Activated CD4-positive, alpha-beta T cell treated with anti-CD3 and anti-CD28 coated beads, Interleukin-2, amount 10 ng/mL, durations not matched to agents 24 days and 14 days (primary cell): ENCODE data around the gene CD93. TPM values are rescaled to one million over a fixed set of nuclear protein-coding genes. Genes with fewer than 3 reads are reported as not detected.

Experiments
- DNase-seq: peaks from one replicate; pipeline ENCODE4 v3.0.0; 2022
- H3K27ac Mint-ChIP-seq: one replicate; pipeline ENCODE4 v1.8.0; 2022; ENCODE audit warnings: mild to moderate bottlenecking, mixed read lengths
- H3K27me3 Mint-ChIP-seq: one replicate; pipeline ENCODE4 v1.8.0; 2022; ENCODE audit warnings: mixed read lengths
- H3K36me3 Mint-ChIP-seq: one replicate; pipeline ENCODE4 v1.8.0; 2022; ENCODE audit warnings: low read depth, mild to moderate bottlenecking, mixed read lengths
- H3K4me1 Mint-ChIP-seq: one replicate; pipeline ENCODE4 v1.8.0; 2021; ENCODE audit warnings: mixed read lengths
- H3K4me3 Mint-ChIP-seq: one replicate; pipeline ENCODE4 v1.8.0; 2022; ENCODE audit warnings: mild to moderate bottlenecking, moderate library complexity, mixed read lengths
- H3K9me3 Mint-ChIP-seq: one replicate; pipeline ENCODE4 v1.8.0; 2021; ENCODE audit warnings: mixed read lengths
- intact Hi-C: fragments of 100-400 bp; cut with micrococcal nuclease; formaldehyde crosslinking; loops from one replicate; pipeline ENCODE4 v1.15.1; 2023
- total RNA-seq: library from RNA; stranded (reverse); gene quantifications from 2 replicates; pipeline ENCODE4 v1.2.3, GENCODE V29; 2022

Gene CD93
- total RNA-seq, 1 donor from 2014 or later: 1.5 TPM

- no peak overlapping the region for H3K27ac Mint-ChIP-seq
- H3K27me3 Mint-ChIP-seq: peaks cover 16% of the 10 kb centered on the region
- no peak overlapping the region for H3K4me3 Mint-ChIP-seq
- H3K36me3 Mint-ChIP-seq: no peaks in the 10 kb centered on the region
- no peak for DNase-seq
- H3K4me1 Mint-ChIP-seq: peaks cover 3% of the 10 kb centered on the region
- intact Hi-C loops: no loop called here
- no peaks in the 10 kb centered on the region for H3K9me3 Mint-ChIP-seq
Observed at GRCh38 chr20:23077277-23077676, 8.8 kb downstream of the CD93 start.

GRCh38 chr20:23074052-23074451 lies 12.1 kb downstream of the CD93 start:
- intact Hi-C loops: no loop called here

GRCh38 chr20:23072892-23073586 lies 13.1 kb downstream of the CD93 start:
- Mint-ChIP-seq H3K27ac (no peak overlapping the region), H3K36me3 (no peaks in the 10 kb centered on the region), H3K4me3 (no peak overlapping the region), H3K4me1 (no peaks in the 10 kb centered on the region), H3K27me3 (peaks cover 8% of the 10 kb centered on the region), H3K9me3 (no peaks in the 10 kb centered on the region)
- DNase-seq: no peak
- intact Hi-C loops: no loop called here

More at GRCh38 chr20:23074052-23074451, 12.1 kb downstream of the CD93 start:
- Mint-ChIP-seq H3K36me3 (no peaks in the 10 kb centered on the region), H3K27me3 (peaks cover 11% of the 10 kb centered on the region), H3K9me3 (no peaks in the 10 kb centered on the region), H3K4me3 (no peak overlapping the region), H3K4me1 (no peaks in the 10 kb centered on the region), H3K27ac (no peak overlapping the region)
- no peak for DNase-seq

GRCh38 chr20:23071996-23072395 lies 14.1 kb downstream of the CD93 start:
- intact Hi-C loops: no loop called here
- Mint-ChIP-seq H3K27me3 (peaks cover 4% of the 10 kb centered on the region), H3K27ac (no peak overlapping the region), H3K36me3 (no peaks in the 10 kb centered on the region), H3K9me3 (no peaks in the 10 kb centered on the region), H3K4me3 (no peak overlapping the region), H3K4me1 (no peaks in the 10 kb centered on the region)
- no peak for DNase-seq

- no peak for DNase-seq
- Mint-ChIP-seq H3K27me3 (peaks cover 7% of the 10 kb centered on the region), H3K36me3 (no peaks in the 10 kb centered on the region), H3K4me3 (no peak overlapping the region), H3K4me1 (no peaks in the 10 kb centered on the region), H3K9me3 (no peaks in the 10 kb centered on the region), H3K27ac (no peak overlapping the region)
- intact Hi-C loops: no loop called here
Observed at GRCh38 chr20:23071398-23071797, 14.7 kb downstream of the CD93 start.

GRCh38 chr20:23069108-23069507 lies 17.0 kb downstream of the CD93 start:
- peaks cover 10% of the 10 kb centered on the region for H3K27me3 Mint-ChIP-seq
- H3K36me3 Mint-ChIP-seq: no peaks in the 10 kb centered on the region
- H3K9me3 Mint-ChIP-seq: no peaks in the 10 kb centered on the region
- no peak overlapping the region for H3K27ac Mint-ChIP-seq
- H3K4me1 Mint-ChIP-seq: no peaks in the 10 kb centered on the region
- no peak for DNase-seq
- no peak overlapping the region for H3K4me3 Mint-ChIP-seq
- intact Hi-C loops: no loop called here

GRCh38 chr20:23068283-23068682 lies 17.8 kb downstream of the CD93 start:
- DNase-seq: no peak
- no peak overlapping the region for H3K27ac Mint-ChIP-seq
- H3K36me3 Mint-ChIP-seq: no peaks in the 10 kb centered on the region
- H3K27me3 Mint-ChIP-seq: peaks cover 12% of the 10 kb centered on the region
- intact Hi-C loops: no loop called here
- no peaks in the 10 kb centered on the region for H3K9me3 Mint-ChIP-seq
- no peaks in the 10 kb centered on the region for H3K4me1 Mint-ChIP-seq
- H3K4me3 Mint-ChIP-seq: no peak overlapping the region

GRCh38 chr20:23066772-23067171 lies 19.4 kb downstream of the CD93 start:
- H3K4me3 Mint-ChIP-seq: no peak overlapping the region
- H3K27ac Mint-ChIP-seq: no peak overlapping the region
- no peaks in the 10 kb centered on the region for H3K36me3 Mint-ChIP-seq

GRCh38 chr20:23065266-23066201 lies 20.6 kb downstream of the CD93 start:
- no peaks in the 10 kb centered on the region for H3K36me3 Mint-ChIP-seq
- no peak overlapping the region for H3K4me3 Mint-ChIP-seq
- no peak for DNase-seq
- H3K4me1 Mint-ChIP-seq: no peaks in the 10 kb centered on the region
- intact Hi-C loops: no loop called here
- no peak overlapping the region for H3K27ac Mint-ChIP-seq
- H3K27me3 Mint-ChIP-seq: peaks cover 14% of the 10 kb centered on the region
- no peaks in the 10 kb centered on the region for H3K9me3 Mint-ChIP-seq

More at GRCh38 chr20:23066772-23067171, 19.4 kb downstream of the CD93 start:
- intact Hi-C loops: no loop called here
- H3K27me3 Mint-ChIP-seq: peaks cover 14% of the 10 kb centered on the region
- no peaks in the 10 kb centered on the region for H3K9me3 Mint-ChIP-seq
- no peaks in the 10 kb centered on the region for H3K4me1 Mint-ChIP-seq
- no peak for DNase-seq

GRCh38 chr20:23063581-23063980 lies 22.5 kb downstream of the CD93 start:
- no peaks in the 10 kb centered on the region for H3K4me1 Mint-ChIP-seq
- no peaks in the 10 kb centered on the region for H3K36me3 Mint-ChIP-seq
- H3K4me3 Mint-ChIP-seq: no peak overlapping the region
- no peak for DNase-seq
- no peaks in the 10 kb centered on the region for H3K9me3 Mint-ChIP-seq
- intact Hi-C loops: no loop called here
- peaks cover 17% of the 10 kb centered on the region for H3K27me3 Mint-ChIP-seq
- no peak overlapping the region for H3K27ac Mint-ChIP-seq

- Mint-ChIP-seq H3K4me1 (no peaks in the 10 kb centered on the region), H3K27me3 (peaks cover 17% of the 10 kb centered on the region), H3K36me3 (no peaks in the 10 kb centered on the region), H3K9me3 (no peaks in the 10 kb centered on the region), H3K27ac (no peak overlapping the region), H3K4me3 (no peak overlapping the region)
- DNase-seq: no peak
- intact Hi-C loops: no loop called here
Observed at GRCh38 chr20:23063168-23063567, 23.0 kb downstream of the CD93 start.

- no peak for DNase-seq
- peaks cover 17% of the 10 kb centered on the region for H3K27me3 Mint-ChIP-seq
- H3K27ac Mint-ChIP-seq: no peak overlapping the region
- H3K4me1 Mint-ChIP-seq: no peaks in the 10 kb centered on the region
- intact Hi-C loops: no loop called here
- H3K9me3 Mint-ChIP-seq: no peaks in the 10 kb centered on the region
- no peaks in the 10 kb centered on the region for H3K36me3 Mint-ChIP-seq
- H3K4me3 Mint-ChIP-seq: no peak overlapping the region
Observed at GRCh38 chr20:23062632-23063031, 23.5 kb downstream of the CD93 start.

GRCh38 chr20:23061734-23062561 lies 24.2 kb downstream of the CD93 start:
- no peak for DNase-seq
- Mint-ChIP-seq H3K9me3 (no peaks in the 10 kb centered on the region), H3K36me3 (no peaks in the 10 kb centered on the region), H3K27me3 (peaks cover 18% of the 10 kb centered on the region), H3K4me3 (no peak overlapping the region), H3K27ac (no peak overlapping the region), H3K4me1 (no peaks in the 10 kb centered on the region)
- intact Hi-C loops: no loop called here

GRCh38 chr20:23061262-23061661 lies 24.9 kb downstream of the CD93 start:
- no peak overlapping the region for H3K27ac Mint-ChIP-seq
- intact Hi-C loops: no loop called here
- no peaks in the 10 kb centered on the region for H3K4me1 Mint-ChIP-seq
- no peak overlapping the region for H3K4me3 Mint-ChIP-seq
- DNase-seq: no peak
- H3K27me3 Mint-ChIP-seq: peaks cover 17% of the 10 kb centered on the region
- no peaks in the 10 kb centered on the region for H3K36me3 Mint-ChIP-seq
- no peaks in the 10 kb centered on the region for H3K9me3 Mint-ChIP-seq
